Inferior parietal cortex (tissue), 1 donor: ENCODE data around the gene TMEM186.
"Not testable (repeated sequence)": the region's sequence is repeated elsewhere in the genome, so short reads cannot be mapped to it uniquely, and the experiment has no call there.

ENCODE experiments used
- DNase-seq: peaks from one replicate; pipeline ENCODE4 v3.0.0-alpha.2; 2016; ENCODE audit errors: extremely low spot score

Gene TMEM186

GRCh38 chr16:8774208-8774607 is 23.2 kb downstream of the TMEM186 start:
- DNase-seq: no peak

GRCh38 chr16:8773537-8773936 is 23.9 kb downstream of the TMEM186 start:
- DNase-seq: no peak

- DNase-seq: no peak
These were observed 28.7 kb downstream of the TMEM186 start for GRCh38 chr16:8768692-8769091.

- no peak for DNase-seq
These were observed 29.2 kb downstream of the TMEM186 start for GRCh38 chr16:8768283-8768682.

- no peak for DNase-seq
These were observed 30.3 kb downstream of the TMEM186 start for GRCh38 chr16:8767176-8767575.

- no peak for DNase-seq
These were observed 32.8 kb downstream of the TMEM186 start for GRCh38 chr16:8764525-8765250.

GRCh38 chr16:8763899-8764298 is 33.5 kb downstream of the TMEM186 start:
- DNase-seq: no peak

GRCh38 chr16:8763083-8763482 is 34.4 kb downstream of the TMEM186 start:
- DNase-seq: no peak

- no peak for DNase-seq
These were observed 35.2 kb downstream of the TMEM186 start for GRCh38 chr16:8762254-8762653.

GRCh38 chr16:8761078-8761477 is 36.4 kb downstream of the TMEM186 start:
- DNase-seq: no peak

GRCh38 chr16:8760021-8760420 is 37.4 kb downstream of the TMEM186 start:
- DNase-seq: no peak

- no peak for DNase-seq
These were observed 39.4 kb downstream of the TMEM186 start for GRCh38 chr16:8758022-8758421.

- DNase-seq: no peak
These were observed 40.7 kb downstream of the TMEM186 start for GRCh38 chr16:8756755-8757154.

- no peak for DNase-seq
These were observed 43.9 kb downstream of the TMEM186 start for GRCh38 chr16:8753416-8754054.

- no peak for DNase-seq
These were observed 44.7 kb downstream of the TMEM186 start for GRCh38 chr16:8752706-8753105.

- DNase-seq: no peak
These were observed 45.7 kb downstream of the TMEM186 start for GRCh38 chr16:8751481-8752311.

GRCh38 chr16:8748944-8749343 is 48.5 kb downstream of the TMEM186 start:
- DNase-seq: not testable (repeated sequence)
